GM18499 (cell line): ENCODE data around the gene XG.

Experiments used
- ATAC-seq: cut with Tn5 transposase; IDR thresholded peaks from one replicate; pipeline ENCODE4 v1.9.1; 2021; ENCODE audit warnings: moderate number of reproducible peaks; ENCODE audit not compliant: insufficient read depth, unreplicated experiment

Gene XG

DNA sequence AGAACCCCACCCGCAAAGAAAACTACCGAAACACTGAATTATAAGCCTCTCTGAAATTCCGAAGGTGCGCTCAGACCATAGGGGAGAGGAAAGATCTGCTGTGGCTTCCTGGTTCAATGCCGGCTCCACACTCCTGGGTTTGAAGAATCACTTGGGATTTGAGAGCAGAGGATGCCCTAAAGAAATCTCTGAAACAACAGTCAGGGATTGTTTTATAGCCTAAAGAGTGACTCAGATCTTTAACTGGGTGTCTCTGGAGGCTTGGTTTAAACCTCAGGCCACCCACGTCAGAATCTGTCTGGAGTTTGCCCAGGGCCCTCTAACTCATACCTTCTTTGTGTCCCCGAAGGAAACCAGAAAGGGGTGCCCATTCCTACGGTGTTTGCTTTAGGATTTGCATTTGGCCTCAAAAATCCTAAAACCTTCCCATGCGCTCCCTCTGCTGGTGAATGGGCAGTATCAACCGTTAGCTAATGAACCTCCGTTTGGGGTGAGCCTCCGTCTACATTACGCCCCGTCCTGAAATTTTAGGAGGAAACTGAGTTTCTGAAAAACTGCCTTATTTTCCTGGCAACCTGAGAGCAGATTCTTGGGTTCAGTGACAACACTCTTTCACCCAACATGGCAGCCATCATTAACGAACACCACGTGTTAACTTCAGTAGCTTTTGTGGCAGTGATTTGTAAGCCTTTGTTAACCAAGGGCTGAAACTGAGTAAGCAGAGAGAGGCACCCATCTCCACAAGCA is 60.5 kb downstream of the XG start:
- peak; percentile 54 for ATAC-seq

DNA sequence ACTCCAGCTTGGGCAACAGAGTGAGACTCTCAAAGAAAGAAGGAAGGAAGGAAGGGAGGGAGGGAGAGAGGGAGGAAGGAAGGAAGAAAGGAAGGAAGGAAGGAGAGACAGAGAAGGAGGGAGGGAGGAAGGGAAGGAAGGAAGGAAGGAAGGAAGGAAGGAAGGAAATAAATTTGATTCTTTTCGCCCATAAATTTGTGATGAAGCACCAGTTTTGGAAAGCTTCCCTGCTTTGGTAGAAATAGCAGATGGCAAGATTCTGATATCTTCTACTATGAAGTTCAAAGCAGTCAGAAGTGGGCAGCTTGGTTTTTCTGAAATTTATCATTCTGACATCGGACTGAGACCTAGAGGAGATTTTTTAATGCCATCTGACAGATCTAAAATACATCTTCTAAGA is 65.2 kb downstream of the XG start:
- no peak for ATAC-seq

- ATAC-seq = no peak
Measured at GRCh38 chrX:2819345-2820135, 67.7 kb downstream of the XG start.

- no peak for ATAC-seq
Measured at GRCh38 chrX:2820136-2820771, 68.4 kb downstream of the XG start.

DNA sequence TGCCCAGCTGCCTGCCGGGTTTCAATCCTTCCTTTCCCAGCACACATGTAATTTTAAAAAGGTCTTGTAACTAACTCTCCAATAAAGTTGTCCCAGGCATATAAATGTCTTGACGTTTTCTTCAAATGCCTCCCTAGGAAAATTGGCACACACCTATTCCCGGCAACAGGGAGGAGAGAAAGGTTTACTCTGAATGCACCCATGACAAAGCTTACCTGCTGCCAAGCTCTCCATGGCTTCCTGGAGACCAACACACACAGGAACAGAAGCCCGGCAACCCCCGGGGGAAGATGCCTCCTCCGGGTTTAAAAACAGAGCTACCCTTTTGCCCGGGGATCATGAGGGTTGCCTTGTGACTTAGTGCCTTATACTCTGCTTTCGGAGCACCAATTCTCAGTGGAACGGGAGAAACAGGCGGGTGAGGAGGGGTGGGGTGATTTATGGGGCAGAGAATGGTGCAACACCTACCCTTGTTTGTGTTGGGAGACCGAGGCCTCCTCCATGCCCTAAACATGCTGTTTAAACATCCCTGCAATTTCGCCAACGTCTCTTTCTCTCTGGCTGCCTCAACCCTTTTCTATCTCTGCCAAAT is 72.1 kb downstream of the XG start:
- ATAC-seq = no peak

DNA sequence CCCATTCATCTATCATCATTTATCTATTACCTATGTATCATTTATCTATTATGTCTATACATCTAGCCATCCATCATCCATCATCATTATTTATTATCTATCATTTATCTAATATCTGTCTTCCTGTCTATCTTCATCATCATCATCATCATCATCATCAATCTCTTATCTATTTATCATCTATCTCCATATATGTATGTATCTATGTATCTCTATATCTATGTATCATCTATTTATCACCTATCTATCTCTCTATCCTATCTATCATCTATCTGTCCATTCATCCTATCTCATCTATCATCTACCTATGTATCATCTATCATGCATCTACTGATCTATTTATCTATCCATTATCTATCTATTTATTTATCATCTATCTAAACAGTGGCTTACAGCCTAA is 73.0 kb downstream of the XG start:
- no peak for ATAC-seq

GRCh38 chrX:2828344-2828958 is 76.6 kb downstream of the XG start, which contains the start of gene GYG2:
TSS of gene GYG2 (plus strand) at chrX:2828930. CDS start at chrX:2830189, 1,259 bp downstream.
- no peak for ATAC-seq

DNA sequence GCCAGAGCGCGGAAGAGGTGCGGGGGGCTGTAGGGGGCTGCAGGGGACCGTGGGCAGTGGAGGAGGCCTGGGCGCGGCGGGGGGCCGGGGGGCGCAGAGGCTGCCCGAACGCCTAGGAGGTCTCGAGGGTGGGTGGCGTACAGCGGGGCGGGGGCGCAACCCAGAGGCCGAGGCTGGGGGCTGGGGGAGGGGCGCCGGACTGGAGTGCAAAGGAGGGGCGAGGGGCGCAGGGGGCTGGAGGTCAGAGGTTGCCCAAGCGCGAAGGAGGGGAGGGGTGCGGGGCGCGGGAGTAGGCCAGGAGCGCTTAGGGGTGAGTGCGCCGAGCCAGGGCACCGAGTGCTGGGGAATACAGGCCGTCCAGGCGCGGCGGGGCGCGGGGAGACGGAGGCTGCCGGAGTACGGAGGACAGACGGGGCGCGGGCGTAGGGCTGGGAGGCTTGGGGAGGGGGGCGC is 77.1 kb downstream of the XG start:
- ATAC-seq = no peak

- ATAC-seq = no peak
Measured at GRCh38 chrX:2829469-2830246, 77.8 kb downstream of the XG start.

GRCh38 chrX:2831471-2832228 is 79.8 kb downstream of the XG start:
- ATAC-seq = no peak

GRCh38 chrX:2837961-2838360 is 86.1 kb downstream of the XG start:
- no peak for ATAC-seq

DNA sequence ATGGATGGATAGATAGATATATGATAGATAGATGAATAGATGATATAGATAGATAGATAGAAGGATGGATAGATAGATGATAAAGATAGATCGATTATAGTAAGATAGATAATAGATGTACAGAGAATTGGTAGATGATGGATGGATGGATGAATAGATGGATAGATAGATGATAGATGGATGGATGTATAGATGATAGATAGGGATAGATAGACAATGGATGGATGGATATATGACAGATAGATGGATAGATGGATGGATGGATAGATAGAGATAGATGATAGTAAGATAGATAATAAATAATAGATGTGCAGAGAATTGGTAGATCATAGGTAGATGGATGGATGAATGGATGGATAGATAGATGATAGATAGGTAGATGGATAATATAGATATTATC is 89.1 kb downstream of the XG start:
- ATAC-seq = no peak

- no peak for ATAC-seq
Measured at GRCh38 chrX:2841537-2841936, 89.7 kb downstream of the XG start.

- no peak for ATAC-seq
Measured at GRCh38 chrX:2846992-2847391, 95.2 kb downstream of the XG start.

- no peak for ATAC-seq
Measured at GRCh38 chrX:2848871-2849301, 97.0 kb downstream of the XG start.

DNA sequence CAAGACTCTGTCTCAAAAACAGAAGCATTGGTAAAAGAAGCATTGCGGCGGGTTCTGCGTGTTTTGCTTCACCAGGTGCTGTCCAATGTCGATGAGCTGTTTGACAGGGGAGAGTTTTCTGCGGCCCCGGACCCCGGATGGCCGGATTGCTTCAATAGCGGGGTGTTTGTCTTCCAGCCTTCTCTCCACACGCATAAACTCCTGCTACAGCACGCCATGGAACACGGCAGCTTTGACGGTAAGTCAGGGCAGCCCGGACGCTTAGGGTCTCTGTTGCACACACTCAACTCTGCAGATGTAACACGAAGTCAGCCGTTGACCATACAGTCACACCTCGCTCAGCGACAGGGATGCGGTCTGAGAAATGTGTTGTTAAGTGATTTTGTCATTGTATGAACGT is 103.1 kb downstream of the XG start:
- ATAC-seq = no peak

DNA sequence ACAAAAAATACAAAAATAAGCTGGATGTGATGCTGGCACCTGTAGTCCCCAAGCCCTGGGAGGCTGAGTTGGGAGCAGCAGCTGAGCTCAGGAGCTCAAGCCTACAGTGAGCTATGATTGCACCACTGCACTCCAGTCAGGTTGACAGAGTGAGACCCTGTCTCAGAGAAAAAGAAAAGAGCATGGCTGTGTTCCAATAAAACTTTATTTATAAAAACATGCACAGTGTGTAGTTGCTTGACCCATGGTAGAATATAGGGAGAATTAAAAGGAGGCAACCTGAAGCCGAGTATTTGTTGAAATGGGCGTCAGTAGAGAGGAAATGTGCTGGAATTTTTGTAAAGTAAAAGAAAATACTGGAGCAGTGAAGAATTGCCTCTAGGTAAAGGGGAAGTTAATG is 103.9 kb downstream of the XG start:
- no peak for ATAC-seq

DNA sequence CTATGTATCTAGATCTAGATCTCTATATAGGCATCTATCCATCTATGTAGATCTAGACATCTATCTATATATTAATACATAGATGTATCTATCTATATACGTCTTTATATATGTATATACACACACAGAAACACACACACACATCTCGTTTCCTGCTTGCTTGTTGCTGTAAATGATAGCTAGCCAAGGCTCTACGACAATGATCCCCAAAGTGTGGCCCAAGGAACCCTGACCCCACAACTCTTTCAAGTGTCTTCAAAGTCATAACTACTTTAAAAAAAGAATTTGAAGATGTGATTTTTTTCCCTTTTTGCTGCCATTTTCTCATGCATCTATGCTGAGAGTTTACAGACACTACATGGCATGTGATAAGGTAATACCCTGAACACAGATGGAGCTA is 105.7 kb downstream of the XG start:
- no peak for ATAC-seq
